K562 (cell line): ENCODE measurements around the gene VPS33B. TPM values are rescaled to one million over a fixed set of nuclear protein-coding genes. Genes with fewer than 3 reads are reported as not detected.

Source experiments
- ATAC-seq: fragments of 200-7000 bp; cut with Tn5 transposase; 3 replicates; pipeline ENCODE4 v1.9.1; 2020; ENCODE audit warnings: moderate library complexity
- BruUV-seq: library from RNA; stranded (reverse); fragments of 400-500 nt; replicated peaks from 2 replicates; lab custom pipeline; 2021; lab: Mats Ljungman, UMichigan
- CTCF ChIA-PET: fragments of 300-600 bp; formaldehyde crosslinking; extraction: SDS; loops from one replicate; lab custom pipeline; 2021; ENCODE audit warnings: low intra/inter-chr PET ratio; lab: Yijun Ruan, JAX
- POLR2A ChIA-PET: fragments of 300-600, 350-650 bp; sonication (Branson Sonifier 250); formaldehyde crosslinking; extraction: SDS; loops from one replicate; lab custom pipeline; 2021; ENCODE audit warnings: antibody characterized with exemption, inconsistent platforms; lab: Yijun Ruan, JAX
- DNase-seq, 4 experiments: peaks; one replicate each; pipeline versions ENCODE4 v3.0.0 to v3.0.0-alpha.2; 2011 to 2018; ENCODE audit warnings: low spot score in 3 of 4, mixed read lengths in 3 of 4; ENCODE audit errors: extremely low read depth in 1 of 4
- FAIRE-seq: peaks from 2 replicates; lab custom pipeline; 2011; peaks lifted over from hg19 to GRCh38; lab: Jason Lieb, UNC
- H2AFZ ChIP-seq: 2 replicates; pipeline ENCODE4 v1.6.0; 2011; ENCODE audit warnings: low read depth, low read length, control low read depth, inconsistent platforms
- H3K27ac ChIP-seq: fragments of 200-600 bp; 3 replicates; pipeline ENCODE4 v1.8.0; 2011; ENCODE audit warnings: low read depth, mild to moderate bottlenecking, control low read depth, inconsistent platforms, low read length, moderate library complexity, mixed read lengths; ENCODE audit errors: extremely low read depth
- H3K27me3 ChIP-seq, 2 experiments: fragments of 300-600 bp in 1 of 2; 2 replicates in 1 of 2; 3 replicates in 1 of 2; pipeline versions ENCODE4 v1.6.0 to v1.8.0; 2011; ENCODE audit warnings: inconsistent platforms in 2 of 2, low read length in 2 of 2, mild to moderate bottlenecking in 1 of 2, mixed read lengths in 1 of 2, moderate library complexity in 1 of 2; ENCODE audit not compliant: control insufficient read depth in 2 of 2, insufficient read depth in 2 of 2
- H3K36me3 ChIP-seq: fragments of 300-600 bp; 3 replicates; pipeline ENCODE4 v1.8.0; 2011; ENCODE audit warnings: mild to moderate bottlenecking, low read length, inconsistent platforms; ENCODE audit not compliant: control insufficient read depth, insufficient read depth
- H3K4me1 ChIP-seq, 2 experiments: fragments of 200-600 bp in 1 of 2; replicated peaks in 1 of 2; 2 replicates in 1 of 2; 3 replicates in 1 of 2; pipeline versions ENCODE4 v1.5.1 to v1.8.0; 2011; ENCODE audit warnings: inconsistent platforms in 2 of 2, low read length in 2 of 2, mild to moderate bottlenecking in 1 of 2, mixed read lengths in 1 of 2, moderate library complexity in 1 of 2; ENCODE audit not compliant: control insufficient read depth in 2 of 2, insufficient read depth in 2 of 2
- H3K4me2 ChIP-seq: 2 replicates; pipeline ENCODE4 v1.6.1; 2011; ENCODE audit warnings: low read length, control low read depth, inconsistent platforms, mixed read lengths; ENCODE audit not compliant: insufficient read depth
- H3K4me3 ChIP-seq: fragments of 200-600 bp; sonication (generic), shearing (Covaris generic); 2 replicates; pipeline ENCODE4 v1.5.1; 2016; ENCODE audit warnings: control low read depth, inconsistent platforms
- H3K79me2 ChIP-seq: fragments of 200-600 bp; 3 replicates; pipeline ENCODE4 v1.8.0; 2011; ENCODE audit warnings: low read length, inconsistent platforms; ENCODE audit not compliant: control insufficient read depth, insufficient read depth
- H3K9ac ChIP-seq, 2 experiments: 2 replicates each; pipeline versions ENCODE4 v1.6.0 to v1.6.1; 2011; ENCODE audit warnings: low read depth in 2 of 2, low read length in 2 of 2, control low read depth in 1 of 2, inconsistent platforms in 1 of 2, mild to moderate bottlenecking in 1 of 2, mixed read lengths in 1 of 2; ENCODE audit not compliant: insufficient read depth in 1 of 2
- H3K9me1 ChIP-seq: one replicate; pipeline ENCODE4 v1.6.0; 2011; ENCODE audit warnings: inconsistent platforms, mild to moderate bottlenecking, low read length, moderate library complexity; ENCODE audit not compliant: control insufficient read depth, insufficient read depth
- H3K9me3 ChIP-seq: replicated peaks from 2 replicates; pipeline ENCODE4 v1.5.1; 2011; ENCODE audit warnings: low read depth, low read length, inconsistent platforms; ENCODE audit not compliant: control insufficient read depth, insufficient read depth
- H4K20me1 ChIP-seq: replicated peaks from 2 replicates; pipeline ENCODE4 v1.6.1; 2011; ENCODE audit warnings: low read length, inconsistent platforms, mixed read lengths; ENCODE audit not compliant: control insufficient read depth, insufficient read depth
- ATF2 ChIP-seq: sonication (generic); formaldehyde crosslinking; IDR thresholded peaks from 2 replicates; pipeline ENCODE4 v1.8.1; 2022; ENCODE audit warnings: missing genetic modification reagents
- CXXC5 ChIP-seq: fragments of 250-450 bp; sonication (Bioruptor Pico); IDR thresholded peaks from 2 replicates; pipeline ENCODE4 v1.8.0; 2022; ENCODE audit warnings: inconsistent platforms, mild to moderate bottlenecking, moderate library complexity
- HEY1 ChIP-seq: fragments of 250-450 bp; sonication (Bioruptor Pico); IDR thresholded peaks from 2 replicates; pipeline ENCODE4 v1.5.0; 2020; ENCODE audit warnings: mild to moderate bottlenecking, moderate library complexity, borderline replicate concordance
- MCM2 ChIP-seq: fragments of 450-650 bp; IDR thresholded peaks from 2 replicates; pipeline ENCODE4 v1.6.1; 2017; ENCODE audit warnings: low read depth, mild to moderate bottlenecking
- ZC3H4 ChIP-seq: sonication (generic); formaldehyde crosslinking; IDR thresholded peaks from 2 replicates; pipeline ENCODE4 v1.9.0; 2021; ENCODE audit warnings: missing genetic modification reagents, borderline replicate concordance
- ZNF24 ChIP-seq: fragments of 450-650 bp; IDR thresholded peaks from 2 replicates; pipeline ENCODE4 v1.6.1; 2016
- WGBS: fragments of 100-300 bp; shearing (Covaris generic); methylation state at CpG from one replicate; pipeline ENCODE4 v1.1.6; 2016; ENCODE audit warnings: low coverage, mixed read lengths; ENCODE audit not compliant: insufficient coverage; ENCODE audit errors: missing lambda C conversion rate; 5-methylcytosine and 5-hydroxymethylcytosine counted together
- in situ Hi-C: fragments of 300-500 bp; cut with MboI; formaldehyde crosslinking; loops from 4 replicates; pipeline ENCODE4 v1.15.0; 2018; ENCODE audit warnings: inconsistent platforms, mixed read lengths
- intact Hi-C: fragments of 100-400 bp; cut with micrococcal nuclease; formaldehyde crosslinking; loops from 2 replicates; pipeline ENCODE4 v1.14.2; 2022
- polyA plus RNA-seq, 8 experiments: library from polyadenylated mRNA; depleted of rRNA in 4 of 8; stranded (reverse) in 5 of 8; unstranded in 3 of 8; fragments of >200 nt; fragmentation: Nextera tagmentation in 2 of 8; fragmentation: Illumina TruSeq in 1 of 8; extraction: Ambion mirVana in 2 of 8; extraction: Trizol in 1 of 8; gene quantifications; 2 replicates each; pipeline versions ENCODE4 v1.2.1 to v1.2.3, GENCODE V29; 2011 to 2014; ENCODE audit warnings: inconsistent platforms in 1 of 8, missing spikeins in 1 of 8
- total RNA-seq, 7 experiments: library from RNA; depleted of rRNA in 6 of 7; stranded (reverse); fragments of >200 nt in 6 of 7; fragmentation: Illumina TruSeq in 2 of 7; extraction: Trizol in 2 of 7; gene quantifications; 2 replicates each; pipeline versions ENCODE4 v1.2.1 to v1.2.3, GENCODE V29; 2011 to 2021; ENCODE audit warnings: low replicate concordance in 1 of 7

Gene VPS33B
- total and polyA plus RNA-seq, 9 of the 15 experiments (the other 6 are each of a cell fraction or from before 2014, with no cell fraction given), result 9.4 to 25.5 (median 14.8) TPM

GRCh38 chr15:91067036-91067435 lies 44.6 kb upstream of the VPS33B start:
- Histone ChIP-seq H3K36me3 (no peaks in the 10 kb centered on the region), H2AFZ (no peak overlapping the region), H3K4me1 (no peaks in the 10 kb centered on the region), H3K4me3 (no peak overlapping the region), H3K9ac (no peak overlapping the region), H3K4me2 (no peak overlapping the region), H3K9me3 (no peaks in the 10 kb centered on the region), H3K27ac (no peak overlapping the region), H4K20me1 (no peaks in the 10 kb centered on the region), H3K9me1 (no peaks in the 10 kb centered on the region), H3K79me2 (no peaks in the 10 kb centered on the region), H3K27me3 (peaks cover 4 to 11% of the 10 kb centered on the region in 2 experiments; a peak in 2 of 5 replicates)
- BruUV-seq, result no TSS peak
- CTCF ChIA-PET, result no interaction called here
- in situ Hi-C loops, result no loop called here
- TF ChIP-seq ZNF24 (no peak), ZC3H4 (no peak), ATF2 (CRISPR knock-in tag) (no peak), MCM2 (no peak), HEY1 (CRISPR knock-in tag) (no peak), CXXC5 (CRISPR knock-in tag) (no peak)
- ATAC-seq, result no peak
- intact Hi-C loops, result no loop called here
- POLR2A ChIA-PET, result interaction anchor here (0.6 to 1.8 kb wide), 2 partner anchors 9 to 16 kb away, joined by 3 to 8 read pairs; no protein-coding TSS in a partner anchor
- DNase-seq, result no peak
- no peak for FAIRE-seq
- WGBS, result 3% methylated on average over 2 of the region's 2 CpGs
